K562 (cell line): Measurements from ENCODE around the gene SDHC. TPM values are rescaled to one million over a fixed set of nuclear protein-coding genes. Genes with fewer than 3 reads are reported as not detected.

ENCODE experiments used
- BRF1 ChIP-seq: IDR thresholded peaks from 3 replicates; pipeline ENCODE4 v1.6.1; 2011; ENCODE audit warnings: borderline replicate concordance, mild to moderate bottlenecking; ENCODE audit not compliant: insufficient read length; ENCODE audit errors: extremely low read depth
- CHD1 ChIP-seq: fragments of 200-600 bp; sonication (generic); IDR thresholded peaks from one replicate; pipeline ENCODE4 v1.6.1; 2012; ENCODE audit warnings: mild to moderate bottlenecking, moderate library complexity, low read length, inconsistent platforms
- E2F8 ChIP-seq: fragments of 450-650 bp; IDR thresholded peaks from 2 replicates; pipeline ENCODE4 v1.7.1; 2018; ENCODE audit warnings: mild to moderate bottlenecking, low read depth; ENCODE audit not compliant: partially characterized antibody
- FOXA3 ChIP-seq, 2 experiments: fragments of 450-650 bp in 1 of 2; sonication (generic) in 1 of 2; formaldehyde crosslinking; IDR thresholded peaks in 1 of 2; conservative IDR thresholded peaks in 1 of 2; 2 replicates each; pipeline versions ENCODE4 v1.4.0 to v1.8.0; 2020 to 2022; ENCODE audit warnings: mild to moderate bottlenecking in 2 of 2, missing genetic modification reagents in 1 of 2
- GTF2A2 ChIP-seq: IDR thresholded peaks from 2 replicates; pipeline ENCODE4 v1.6.1; 2016; ENCODE audit warnings: mild to moderate bottlenecking, missing genetic modification characterization, missing compliant biosample characterization
- HMGN3 ChIP-seq: IDR thresholded peaks from 2 replicates; pipeline ENCODE4 v1.6.1; 2011; ENCODE audit warnings: borderline replicate concordance, low read depth, mild to moderate bottlenecking, mixed read lengths, low read length; ENCODE audit not compliant: insufficient read length; ENCODE audit errors: extremely low read depth
- ID3 ChIP-seq, 2 experiments: fragments of 250-450 bp in 1 of 2; fragments of 450-650 bp in 1 of 2; sonication (Bioruptor Pico) in 1 of 2; IDR thresholded peaks; 2 replicates each; pipeline versions ENCODE4 v1.6.1 to v1.8.0; 2016 to 2021; ENCODE audit warnings: mild to moderate bottlenecking in 2 of 2, moderate library complexity in 2 of 2, missing compliant biosample characterization in 1 of 2, missing genetic modification characterization in 1 of 2
- MAFK ChIP-seq: IDR thresholded peaks from 2 replicates; pipeline ENCODE4 v1.6.1; 2011; ENCODE audit warnings: low read length, improper control_type of control experiment
- MTA3 ChIP-seq: fragments of 450-650 bp; formaldehyde crosslinking; IDR thresholded peaks from 2 replicates; pipeline ENCODE4 v1.6.1; 2017; ENCODE audit warnings: mild to moderate bottlenecking, borderline replicate concordance
- NBN ChIP-seq: fragments of 450-650 bp; IDR thresholded peaks from 2 replicates; pipeline ENCODE4 v1.6.1; 2016; ENCODE audit warnings: low read depth, mild to moderate bottlenecking
- NFYB ChIP-seq: IDR thresholded peaks from 2 replicates; pipeline ENCODE4 v1.6.1; 2011; ENCODE audit warnings: mild to moderate bottlenecking, moderate library complexity; ENCODE audit not compliant: insufficient read length; ENCODE audit errors: extremely low read depth
- PTTG1 ChIP-seq: fragments of 450-650 bp; IDR thresholded peaks from 2 replicates; pipeline ENCODE4 v1.6.1; 2016; ENCODE audit warnings: low read depth, mild to moderate bottlenecking, missing genetic modification characterization, missing compliant biosample characterization
- RERE ChIP-seq: sonication (generic); formaldehyde crosslinking; IDR thresholded peaks from 2 replicates; pipeline ENCODE4 v1.8.0; 2023; ENCODE audit warnings: missing genetic modification reagents, mild to moderate bottlenecking, borderline replicate concordance
- SOX6 ChIP-seq: fragments of 450-650 bp; IDR thresholded peaks from 2 replicates; pipeline ENCODE4 v1.6.1; 2014; ENCODE audit warnings: mild to moderate bottlenecking
- TAF9B ChIP-seq: fragments of 450-650 bp; IDR thresholded peaks from 2 replicates; pipeline ENCODE4 v1.6.1; 2018; ENCODE audit warnings: mild to moderate bottlenecking; ENCODE audit not compliant: partially characterized antibody
- TAL1 ChIP-seq: fragments of 450-650 bp; IDR thresholded peaks from 2 replicates; pipeline ENCODE4 v1.6.1; 2016; ENCODE audit warnings: mild to moderate bottlenecking
- ZNF57 ChIP-seq: fragments of 450-650 bp; formaldehyde crosslinking; IDR thresholded peaks from 2 replicates; pipeline ENCODE4 v1.4.0; 2020; ENCODE audit warnings: mild to moderate bottlenecking, moderate library complexity
- ZNF586 ChIP-seq: fragments of 450-650 bp; formaldehyde crosslinking; conservative IDR thresholded peaks from 2 replicates; pipeline ENCODE4 v1.4.0; 2020; ENCODE audit warnings: mild to moderate bottlenecking, moderate library complexity
- ZNF668 ChIP-seq: fragments of 250-450 bp; sonication (Bioruptor Pico); IDR thresholded peaks from 2 replicates; pipeline ENCODE4 v1.8.0; 2022; ENCODE audit warnings: mild to moderate bottlenecking, inconsistent platforms
- polyA plus RNA-seq, 8 experiments: library from polyadenylated mRNA; depleted of rRNA in 4 of 8; stranded (reverse) in 5 of 8; unstranded in 3 of 8; fragments of >200 nt; fragmentation: Nextera tagmentation in 2 of 8; fragmentation: Illumina TruSeq in 1 of 8; extraction: Ambion mirVana in 2 of 8; extraction: Trizol in 1 of 8; gene quantifications; 2 replicates each; pipeline versions ENCODE4 v1.2.1 to v1.2.3, GENCODE V29; 2011 to 2014; ENCODE audit warnings: inconsistent platforms in 1 of 8, missing spikeins in 1 of 8
- total RNA-seq, 7 experiments: library from RNA; depleted of rRNA in 6 of 7; stranded (reverse); fragments of >200 nt in 6 of 7; fragmentation: Illumina TruSeq in 2 of 7; extraction: Trizol in 2 of 7; gene quantifications; 2 replicates each; pipeline versions ENCODE4 v1.2.1 to v1.2.3, GENCODE V29; 2011 to 2021; ENCODE audit warnings: low replicate concordance in 1 of 7

SDHC gene
- total and polyA plus RNA-seq, 9 of the 15 experiments (the other 6 are each of a cell fraction or from before 2014, with no cell fraction given), result 7.7 to 309 (median 174) TPM

GRCh38 chr1:161314201-161314981 is at the start of gene SDHC (continued):
- TF ChIP-seq ID3 (CRISPR knock-in tag; IDR thresholded peaks at IDR 0.05) (no peak), ID3 (tag; IDR thresholded peaks at IDR 0.05) (peak; percentile 83; the same call in 1 of the 2 replicates), ZNF586 (CRISPR knock-in tag) (no peak), MAFK (no peak), TAL1 (no peak; the same call in 1 of the 2 replicates), FOXA3 (CRISPR knock-in tag; conservative IDR thresholded peaks at IDR 0.05 in 1 of 2, IDR thresholded peaks at IDR 0.05 in 1 of 2) (peak in 1 of 2 experiments; percentile 57; a peak in 1 of 4 replicates), NBN (no peak), PTTG1 (no peak), ZNF57 (CRISPR knock-in tag) (no peak), ZNF668 (CRISPR knock-in tag) (no peak), GTF2A2 (tag) (no peak), NFYB (no peak), RERE (CRISPR knock-in tag) (no peak), CHD1 (peak; percentile 65), HMGN3 (peak; percentile 88), MTA3 (0 out of 2 replicates have a peak, but pooled peaks have one; percentile 38), SOX6 (no peak), TAF9B (peak; percentile 96), BRF1 (no peak), E2F8 (peak; percentile 66)
